CD4-positive, alpha-beta memory T cell (primary cell): ENCODE measurements around the gene CUEDC1. TPM values are rescaled to one million over a fixed set of nuclear protein-coding genes. Genes with fewer than 3 reads are reported as not detected.

Experiments used
- CTCF ChIA-PET: fragments of 350-600 bp; sonication (Branson Sonifier 250); formaldehyde crosslinking; loops from one replicate; lab custom pipeline; 2021; ENCODE audit warnings: inconsistent platforms; ENCODE audit not compliant: partially characterized antibody; lab: Charles Lee
- POLR2A ChIA-PET: fragments of 350-600 bp; sonication (Branson Sonifier 250); formaldehyde crosslinking; loops from one replicate; lab custom pipeline; 2021; ENCODE audit not compliant: partially characterized antibody; lab: Charles Lee
- DNase-seq, 5 donors: peaks; one replicate each; pipeline versions ENCODE4 v3.0.0 to v3.0.0-alpha.2; 2020 to 2022; ENCODE audit warnings: mixed read lengths in 1 of 5
- H3K27ac ChIP-seq: one replicate; pipeline ENCODE4 v1.7.0; 2013; ENCODE audit warnings: low read depth, low read length
- H3K27me3 ChIP-seq: 2 replicates; pipeline ENCODE4 v1.7.0; 2013; ENCODE audit warnings: mild to moderate bottlenecking, low read length, moderate library complexity; ENCODE audit not compliant: insufficient read depth
- H3K36me3 ChIP-seq: 2 replicates; pipeline ENCODE4 v1.7.0; 2013; ENCODE audit warnings: mild to moderate bottlenecking, low read length, moderate library complexity; ENCODE audit not compliant: insufficient read depth
- H3K4me1 ChIP-seq: 2 replicates; pipeline ENCODE4 v1.7.0; 2013; ENCODE audit warnings: mild to moderate bottlenecking, low read length, moderate library complexity; ENCODE audit not compliant: insufficient read depth
- H3K4me3 ChIP-seq, 2 donors: one replicate each; pipeline ENCODE4 v1.7.0; 2013; ENCODE audit warnings: low read length in 2 of 2, mild to moderate bottlenecking in 1 of 2
- H3K9me3 ChIP-seq, 2 donors: one replicate each; pipeline ENCODE4 v1.7.0; 2013; ENCODE audit warnings: low read length in 2 of 2, control low read depth in 1 of 2; ENCODE audit not compliant: control insufficient read depth in 1 of 2
- H3K27ac Mint-ChIP-seq, 7 donors: one replicate each; pipeline ENCODE4 v1.8.0; 2020 to 2021; ENCODE audit warnings: mixed read lengths in 7 of 7, mild to moderate bottlenecking in 6 of 7, inconsistent platforms in 3 of 7, moderate library complexity in 3 of 7
- H3K27me3 Mint-ChIP-seq, 2 donors: one replicate each; pipeline ENCODE4 v1.8.0; 2020 to 2021; ENCODE audit warnings: mixed read lengths in 2 of 2
- H3K36me3 Mint-ChIP-seq, 2 donors: one replicate each; pipeline ENCODE4 v1.8.0; 2020 to 2021; ENCODE audit warnings: mixed read lengths in 2 of 2, inconsistent platforms in 1 of 2, mild to moderate bottlenecking in 1 of 2
- H3K4me1 Mint-ChIP-seq, 4 donors: one replicate each; pipeline ENCODE4 v1.8.0; 2020 to 2021; ENCODE audit warnings: mixed read lengths in 4 of 4, mild to moderate bottlenecking in 1 of 4
- H3K4me3 Mint-ChIP-seq, 8 donors: one replicate each; pipeline ENCODE4 v1.8.0; 2020 to 2021; ENCODE audit warnings: mixed read lengths in 8 of 8, mild to moderate bottlenecking in 7 of 8, moderate library complexity in 6 of 8, inconsistent platforms in 3 of 8
- H3K9me3 Mint-ChIP-seq, 8 donors: one replicate each; pipeline ENCODE4 v1.8.0; 2020 to 2021; ENCODE audit warnings: mixed read lengths in 8 of 8, mild to moderate bottlenecking in 5 of 8, inconsistent platforms in 3 of 8, moderate library complexity in 1 of 8
- intact Hi-C: fragments of 100-400 bp; cut with micrococcal nuclease; formaldehyde crosslinking; loops from one replicate; pipeline ENCODE4 v1.15.1; 2023
- polyA plus RNA-seq, 2 donors: library from polyadenylated mRNA; unstranded; fragments of 300-500 nt; fragmentation: Illumina TruSeq; gene quantifications; one replicate each; pipeline ENCODE4 v1.2.3, GENCODE V29; 2021
- total RNA-seq, 2 experiments: library from RNA; stranded (reverse); gene quantifications; one replicate each; pipeline ENCODE4 v1.2.3, GENCODE V29; 2021

Gene CUEDC1
- total and polyA plus RNA-seq, 4 experiments from 2014 or later: 0.61 to 0.90 TPM; not detected in 2

DNA sequence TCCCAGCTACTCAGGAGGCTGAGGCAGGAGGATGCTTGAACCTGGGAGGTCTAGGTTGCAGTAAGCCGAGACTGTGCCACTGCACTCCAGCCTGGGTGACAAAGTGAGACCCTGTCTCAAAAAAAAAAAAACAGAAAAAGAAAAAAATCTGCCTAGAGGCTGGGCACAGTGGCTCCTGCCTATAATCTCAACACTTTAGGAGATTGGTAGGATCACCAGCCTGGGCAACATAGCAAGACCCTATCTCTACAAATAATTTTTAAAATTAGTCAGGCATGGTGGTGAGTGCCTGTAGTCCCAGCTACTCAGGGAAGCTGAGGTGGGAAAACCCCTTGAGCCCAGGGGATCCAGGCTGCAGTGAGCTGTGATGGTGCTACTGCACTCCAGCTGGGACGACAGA is 17.7 kb downstream of the CUEDC1 start:
- Histone ChIP-seq H3K27me3 (peaks cover 6% of the 10 kb centered on the region), H3K27ac (no peak overlapping the region), H3K4me1 (no peaks in the 10 kb centered on the region), H3K9me3 (no peaks in the 10 kb centered on the region), H3K36me3 (no peaks in the 10 kb centered on the region), H3K4me3 (no peak overlapping the region)
- ChIA-PET POLR2A (no interaction called here), CTCF (interaction anchor here (0.7 to 2.0 kb wide), 3 partner anchors 11 to 791 kb away, joined by 3 to 7 read pairs (median 3); no protein-coding TSS in a partner anchor)
- no peak for DNase-seq
- Mint-ChIP-seq H3K4me1 (peaks cover 0 to 5% (median 1%) of the 10 kb centered on the region in 4 donors), H3K4me3 (no peak overlapping the region), H3K36me3 (no peaks in the 10 kb centered on the region), H3K9me3 (no peaks in the 10 kb centered on the region), H3K27ac (no peak overlapping the region), H3K27me3 (peaks cover 2 to 14% of the 10 kb centered on the region in 2 donors)
- intact Hi-C loops: no loop called here

DNA sequence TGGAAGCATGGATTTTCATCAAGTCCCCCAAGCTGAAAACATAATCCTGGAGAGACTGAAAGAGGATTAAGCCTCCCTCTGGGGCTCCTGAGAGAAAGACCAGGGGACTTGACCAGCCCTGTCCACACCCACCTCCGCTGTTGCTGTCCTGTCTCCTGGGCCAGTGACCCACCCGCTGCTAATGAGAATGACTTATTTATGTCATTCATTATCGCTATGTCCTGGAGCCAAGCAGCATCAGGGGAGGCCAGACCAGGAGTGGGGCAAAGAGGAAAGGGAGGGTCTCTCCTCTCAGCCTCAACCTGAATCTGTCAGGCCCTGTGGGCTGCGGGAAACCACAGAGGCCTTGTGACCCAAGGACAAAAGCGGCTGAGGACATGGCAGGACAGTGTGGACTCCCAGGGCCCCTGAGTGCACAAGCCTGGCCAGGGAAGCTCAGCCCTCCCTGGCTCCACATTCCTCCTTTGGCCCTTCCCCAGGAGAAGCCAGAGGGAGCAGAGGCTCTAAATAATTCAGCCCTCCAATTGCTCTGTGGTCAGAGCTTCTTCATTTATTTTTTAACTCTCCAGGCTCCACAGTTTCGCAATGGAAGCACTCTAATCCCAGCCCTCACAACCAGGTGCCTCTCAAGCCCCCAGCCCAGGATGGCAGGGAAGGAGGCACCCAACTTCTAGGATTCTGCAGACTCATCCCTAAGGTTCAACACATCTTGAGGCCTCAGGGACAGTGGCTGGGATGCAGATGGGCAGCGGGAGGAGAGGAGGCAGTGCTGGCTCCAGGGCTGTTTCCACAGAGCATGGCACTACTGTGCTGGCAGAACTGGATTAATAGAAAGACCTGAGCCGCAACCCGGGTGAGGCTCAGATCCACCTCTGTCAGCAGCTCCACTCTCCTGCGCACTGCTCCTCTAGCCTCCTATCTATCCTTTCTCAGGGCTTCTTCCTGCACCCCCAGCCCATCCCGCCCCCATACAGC is 19.1 kb downstream of the CUEDC1 start:
- no peaks in the 10 kb centered on the region for H3K9me3 Mint-ChIP-seq
- DNase-seq: no peak
- ChIA-PET CTCF (interaction anchor here (0.7 to 1.7 kb wide), 2 partner anchors 63 to 263 kb away, joined by 3 to 4 read pairs; no protein-coding TSS in a partner anchor), POLR2A (no interaction called here)
- Histone ChIP-seq H3K27me3 (peaks cover 6% of the 10 kb centered on the region), H3K36me3 (no peaks in the 10 kb centered on the region), H3K4me3 (no peak overlapping the region), H3K4me1 (no peaks in the 10 kb centered on the region), H3K9me3 (no peaks in the 10 kb centered on the region), H3K27ac (no peak overlapping the region)
- H3K4me3 Mint-ChIP-seq: no peak overlapping the region
- H3K36me3 Mint-ChIP-seq: no peaks in the 10 kb centered on the region
- intact Hi-C loops: no loop called here
- no peak overlapping the region for H3K27ac Mint-ChIP-seq
- H3K27me3 Mint-ChIP-seq: peaks cover 4 to 11% of the 10 kb centered on the region in 2 donors
- peaks cover 0 to 5% (median 1%) of the 10 kb centered on the region in 4 donors for H3K4me1 Mint-ChIP-seq

DNA sequence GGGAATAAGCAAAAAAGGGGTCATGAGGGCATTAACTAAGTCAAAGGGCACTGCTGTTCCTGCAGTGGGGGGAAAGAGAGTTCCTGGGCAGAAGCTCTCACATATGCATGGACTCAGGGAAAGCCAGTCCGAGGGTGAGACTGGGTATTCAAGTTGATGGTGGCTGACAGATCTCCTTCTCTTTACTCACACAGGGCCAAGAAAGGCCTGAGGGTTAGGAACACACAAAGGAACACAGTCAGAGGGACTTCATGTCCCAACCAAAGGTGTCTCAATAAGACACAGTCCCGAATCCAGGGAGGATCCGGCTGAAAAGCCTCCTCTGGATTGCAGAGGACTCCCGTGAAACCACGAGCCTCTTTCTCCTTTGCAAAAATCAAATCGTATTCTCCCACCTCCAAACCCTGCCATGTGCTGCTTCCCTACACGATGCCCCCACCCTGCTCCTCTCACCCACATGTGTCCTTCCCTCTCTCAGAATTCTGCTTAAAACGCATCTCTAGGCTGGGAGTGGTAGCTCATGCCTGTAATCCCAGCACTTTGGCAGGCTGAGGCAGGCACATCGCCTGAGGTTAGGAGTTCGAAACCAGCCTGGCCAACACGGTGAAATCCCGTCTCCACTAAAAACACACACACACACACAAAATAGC is 23.6 kb downstream of the CUEDC1 start:
- ChIA-PET CTCF (interaction anchor here (0.8 kb wide), 1 partner anchor 61 kb away, joined by 3 read pairs; no protein-coding TSS in a partner anchor), POLR2A (no interaction called here)
- no peaks in the 10 kb centered on the region for H3K9me3 Mint-ChIP-seq
- no peaks in the 10 kb centered on the region for H3K4me1 Mint-ChIP-seq
- H3K27ac ChIP-seq: no peak overlapping the region
- intact Hi-C loops: no loop called here
- no peak overlapping the region for H3K4me3 Mint-ChIP-seq
- no peaks in the 10 kb centered on the region for H3K36me3 Mint-ChIP-seq
- no peaks in the 10 kb centered on the region for H3K9me3 ChIP-seq
- no peaks in the 10 kb centered on the region for H3K36me3 ChIP-seq
- no peaks in the 10 kb centered on the region for H3K27me3 ChIP-seq
- DNase-seq: no peak
- H3K4me3 ChIP-seq: no peak overlapping the region
- no peaks in the 10 kb centered on the region for H3K4me1 ChIP-seq
- H3K27ac Mint-ChIP-seq: no peak overlapping the region
- peaks cover 5% of the 10 kb centered on the region in 2 donors for H3K27me3 Mint-ChIP-seq

DNA sequence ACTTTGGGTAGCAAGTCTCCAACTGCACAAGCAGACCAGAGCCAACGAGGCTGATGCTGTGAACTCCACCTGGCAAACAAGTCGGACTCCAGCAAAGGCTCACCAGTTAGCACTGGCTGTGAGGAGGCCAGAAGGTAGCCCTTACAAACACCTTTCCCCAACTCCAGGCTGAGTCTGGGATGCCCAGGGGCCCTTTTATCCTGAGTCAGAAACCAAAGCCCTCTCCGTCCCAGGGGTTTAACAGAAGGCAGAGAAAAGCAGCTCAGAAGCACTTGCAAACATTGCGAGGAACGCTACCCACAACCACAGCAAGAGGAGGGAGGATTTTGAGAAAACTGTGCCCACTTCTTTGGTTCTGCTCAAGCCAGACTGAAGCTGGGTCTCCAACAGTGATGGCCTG is 25.0 kb downstream of the CUEDC1 start:
- Histone ChIP-seq H3K9me3 (no peaks in the 10 kb centered on the region), H3K27me3 (no peaks in the 10 kb centered on the region), H3K36me3 (no peaks in the 10 kb centered on the region), H3K4me1 (no peaks in the 10 kb centered on the region), H3K4me3 (no peak overlapping the region), H3K27ac (no peak overlapping the region)
- H3K36me3 Mint-ChIP-seq: no peaks in the 10 kb centered on the region
- DNase-seq: no peak
- H3K4me1 Mint-ChIP-seq: no peaks in the 10 kb centered on the region
- ChIA-PET CTCF (no interaction called here), POLR2A (no interaction called here)
- intact Hi-C loops: no loop called here
- H3K9me3 Mint-ChIP-seq: no peaks in the 10 kb centered on the region
- H3K27me3 Mint-ChIP-seq: peaks cover 5 to 9% of the 10 kb centered on the region in 2 donors
- H3K4me3 Mint-ChIP-seq: no peak overlapping the region
- no peak overlapping the region for H3K27ac Mint-ChIP-seq

GRCh38 chr17:57929386-57929785 is 25.8 kb downstream of the CUEDC1 start:
- Mint-ChIP-seq H3K9me3 (no peaks in the 10 kb centered on the region), H3K27me3 (peaks cover 5 to 11% of the 10 kb centered on the region in 2 donors), H3K4me3 (no peak overlapping the region), H3K4me1 (no peaks in the 10 kb centered on the region), H3K27ac (no peak overlapping the region), H3K36me3 (no peaks in the 10 kb centered on the region)
- no peak for DNase-seq
- POLR2A ChIA-PET: no interaction called here
- H3K4me1 ChIP-seq: no peaks in the 10 kb centered on the region
- H3K27ac ChIP-seq: no peak overlapping the region
- CTCF ChIA-PET: no interaction called here
- H3K4me3 ChIP-seq: no peak overlapping the region
- no peaks in the 10 kb centered on the region for H3K36me3 ChIP-seq
- intact Hi-C loops: no loop called here
- no peaks in the 10 kb centered on the region for H3K27me3 ChIP-seq
- no peaks in the 10 kb centered on the region for H3K9me3 ChIP-seq

DNA sequence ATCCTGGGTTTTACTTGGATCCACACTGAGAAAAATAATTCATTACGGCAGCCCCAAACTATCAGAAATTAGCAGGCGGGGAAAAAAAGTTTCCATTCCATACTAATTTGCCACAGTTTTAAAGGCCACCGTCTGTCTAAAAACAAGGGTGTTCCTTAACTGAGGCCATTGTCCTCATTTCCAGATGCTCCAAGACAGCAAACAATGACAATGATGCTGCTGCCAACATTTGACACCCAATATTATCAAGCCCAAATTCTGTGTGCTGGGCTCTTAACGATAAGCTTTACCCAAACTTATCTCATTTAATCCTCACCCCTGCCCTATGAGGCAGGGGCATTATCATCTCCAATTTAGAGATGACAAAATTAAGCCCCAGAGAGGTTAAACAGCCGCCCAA is 26.3 kb downstream of the CUEDC1 start:
- no peaks in the 10 kb centered on the region for H3K9me3 Mint-ChIP-seq
- CTCF ChIA-PET: no interaction called here
- no peak overlapping the region for H3K27ac Mint-ChIP-seq

DNA sequence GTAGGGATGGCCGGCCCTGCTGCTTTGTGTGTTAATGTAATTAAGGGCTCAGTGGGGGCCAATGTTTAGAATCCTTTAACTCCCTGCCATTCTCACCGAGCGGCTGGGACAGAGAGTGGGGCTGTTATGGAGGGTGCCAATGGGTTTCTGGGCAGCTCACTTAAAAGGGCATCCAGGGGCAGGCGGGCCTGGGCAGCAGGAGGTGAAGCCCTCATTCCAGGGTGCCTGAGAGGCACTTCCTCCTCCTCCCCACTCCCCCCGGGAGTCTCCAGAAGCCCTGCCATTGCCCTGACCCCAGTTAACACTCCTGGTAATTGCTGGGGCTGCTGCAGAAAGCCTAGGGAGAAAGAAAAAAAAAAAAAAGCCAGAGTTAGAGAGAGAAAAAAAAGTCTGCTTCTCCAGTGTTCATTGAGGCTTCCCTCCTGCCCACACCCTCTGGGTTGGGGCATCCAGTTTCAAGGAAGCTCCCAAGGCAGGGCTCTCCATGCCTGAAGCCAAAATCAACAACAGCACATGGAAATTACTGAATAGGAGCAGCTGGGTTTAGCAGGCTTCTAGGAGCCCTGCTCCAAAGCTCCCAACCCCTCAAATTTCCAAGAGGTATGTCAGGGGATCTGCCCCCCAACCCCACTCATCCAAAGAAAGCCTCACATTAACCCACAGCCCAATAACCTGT is 28.0 kb downstream of the CUEDC1 start:
- H3K36me3 Mint-ChIP-seq: no peaks in the 10 kb centered on the region
- H3K27ac ChIP-seq: no peak overlapping the region
- H3K9me3 ChIP-seq: no peaks in the 10 kb centered on the region
- H3K27ac Mint-ChIP-seq: no peak overlapping the region
- no peak for DNase-seq
- ChIA-PET CTCF (interaction anchor here (2.2 kb wide), 1 partner anchor 73 kb away, joined by 8 read pairs; no protein-coding TSS in a partner anchor), POLR2A (no interaction called here)
- intact Hi-C loops: no loop called here
- H3K9me3 Mint-ChIP-seq: peaks cover 0 to 1% (median 0%) of the 10 kb centered on the region in 8 donors
- H3K27me3 Mint-ChIP-seq: peaks cover 5 to 11% of the 10 kb centered on the region in 2 donors
- H3K4me1 ChIP-seq: no peaks in the 10 kb centered on the region
- H3K36me3 ChIP-seq: no peaks in the 10 kb centered on the region
- H3K27me3 ChIP-seq: no peaks in the 10 kb centered on the region
- H3K4me3 Mint-ChIP-seq: no peak overlapping the region
- H3K4me1 Mint-ChIP-seq: no peaks in the 10 kb centered on the region
- no peak overlapping the region for H3K4me3 ChIP-seq

More for the DNA sequence above, 26.3 kb downstream of the CUEDC1 start:
- Mint-ChIP-seq H3K4me1 (no peaks in the 10 kb centered on the region), H3K27me3 (peaks cover 5 to 11% of the 10 kb centered on the region in 2 donors), H3K36me3 (no peaks in the 10 kb centered on the region), H3K4me3 (no peak overlapping the region)
- no peak overlapping the region for H3K27ac ChIP-seq
- no peaks in the 10 kb centered on the region for H3K4me1 ChIP-seq
- no peaks in the 10 kb centered on the region for H3K9me3 ChIP-seq
- H3K27me3 ChIP-seq: no peaks in the 10 kb centered on the region
- no peaks in the 10 kb centered on the region for H3K36me3 ChIP-seq
- POLR2A ChIA-PET: no interaction called here
- no peak overlapping the region for H3K4me3 ChIP-seq
- intact Hi-C loops: no loop called here
- DNase-seq: no peak
